Body of pancreas (tissue), 4 donors: Measurements from ENCODE around the gene DNAH2. TPM values are rescaled to one million over a fixed set of nuclear protein-coding genes. Genes with fewer than 3 reads are reported as not detected.

Experiments used
- ATAC-seq: fragments of 150-250 bp; one replicate; pipeline ENCODE4 v1.9.1; 2016
- DNase-seq, 4 donors: peaks; one replicate each; pipeline ENCODE4 v3.0.0-alpha.2; 2019
- H3K27ac ChIP-seq, 4 donors: fragments of 200-600 bp; sonication (generic); 1 replicate in 3 of 4; 2 replicates in 1 of 4; pipeline versions ENCODE4 v1.5.1 to v1.6.1; 2016 to 2019; ENCODE audit warnings: mild to moderate bottlenecking in 1 of 4, mixed read lengths in 1 of 4, moderate library complexity in 1 of 4
- H3K27me3 ChIP-seq, 2 donors: fragments of 200-600 bp; sonication (generic); one replicate each; pipeline ENCODE4 v1.6.0; 2016; ENCODE audit warnings: mild to moderate bottlenecking in 1 of 2
- H3K36me3 ChIP-seq, 2 donors: fragments of 200-600 bp; sonication (generic); replicated peaks in 1 of 2; 2 replicates each; pipeline ENCODE4 v1.5.1; 2016; ENCODE audit warnings: low read depth in 2 of 2; ENCODE audit not compliant: insufficient read depth in 1 of 2
- H3K4me1 ChIP-seq: fragments of 200-600 bp; sonication (generic); one replicate; pipeline ENCODE4 v1.6.0; 2016
- H3K4me3 ChIP-seq, 2 donors: fragments of 200-600 bp; sonication (generic); 1 replicate in 1 of 2; 2 replicates in 1 of 2; pipeline ENCODE4 v1.5.1; 2016 to 2019
- H3K9me3 ChIP-seq, 3 donors: fragments of 200-600 bp; sonication (generic); 1 replicate in 2 of 3; 2 replicates in 1 of 3; pipeline ENCODE4 v1.5.1; 2016
- POLR2A ChIP-seq, 3 donors: fragments of 450-650 bp; IDR thresholded peaks; one replicate each; pipeline ENCODE4 v1.6.1; 2016; ENCODE audit warnings: antibody characterized with exemption in 3 of 3, mild to moderate bottlenecking in 2 of 3
- WGBS, 2 donors: methylation state at CpG; one replicate each; pipeline ENCODE4 v1.1.5; 2017; 5-methylcytosine and 5-hydroxymethylcytosine counted together
- intact Hi-C: fragments of 100-400 bp; cut with DNase I; formaldehyde crosslinking; loops from one replicate; pipeline ENCODE4 v1.15.1; 2023
- total RNA-seq, 2 donors: library from RNA; depleted of rRNA; stranded (reverse); fragments of >200 nt; gene quantifications; one replicate each; pipeline ENCODE4 v1.1.0, GENCODE V29; 2016
- TF ChIP-seq, protein P1 (sequence below), 7 experiments: fragments of 450-650 bp in 4 of 7; fragments of 200-600 bp in 3 of 7; sonication (generic) in 3 of 7; IDR thresholded peaks; one replicate each; pipeline ENCODE4 v1.5.1; 2016 to 2019; ENCODE audit warnings: antibody characterized with exemption in 7 of 7

Gene DNAH2
- total RNA-seq, 2 donors from 2014 or later, result 0.26 to 0.66 TPM

DNA sequence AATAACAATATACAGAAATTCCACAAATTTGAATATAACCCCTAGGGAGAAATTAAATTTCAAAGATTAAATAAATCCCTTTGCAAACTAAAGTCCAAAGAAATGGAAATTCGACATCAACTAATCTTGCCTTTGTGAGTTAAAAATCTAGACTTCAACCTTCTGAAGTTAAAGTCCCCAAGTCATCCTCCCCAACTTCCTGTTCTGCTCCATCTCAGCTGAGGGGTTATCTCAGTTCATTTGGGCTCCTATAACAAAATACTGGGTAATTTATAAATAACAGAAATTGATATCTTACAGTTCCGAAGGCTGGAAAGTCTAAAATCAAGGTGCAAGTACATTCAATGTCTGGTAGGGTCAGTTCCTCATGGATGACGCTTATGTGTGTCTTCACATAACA lies 93.7 kb downstream of the DNAH2 start:
- no peaks in the 10 kb centered on the region for H3K27me3 ChIP-seq
- DNase-seq (no peak), ATAC-seq (no peak)
- no peaks in the 10 kb centered on the region for H3K4me1 ChIP-seq
- H3K4me3 ChIP-seq, result no peak overlapping the region
- no peaks in the 10 kb centered on the region for H3K36me3 ChIP-seq
- no peak for TF ChIP-seq POLR2A (IDR thresholded peaks at IDR 0.05)
- TF ChIP-seq, protein P1, sequence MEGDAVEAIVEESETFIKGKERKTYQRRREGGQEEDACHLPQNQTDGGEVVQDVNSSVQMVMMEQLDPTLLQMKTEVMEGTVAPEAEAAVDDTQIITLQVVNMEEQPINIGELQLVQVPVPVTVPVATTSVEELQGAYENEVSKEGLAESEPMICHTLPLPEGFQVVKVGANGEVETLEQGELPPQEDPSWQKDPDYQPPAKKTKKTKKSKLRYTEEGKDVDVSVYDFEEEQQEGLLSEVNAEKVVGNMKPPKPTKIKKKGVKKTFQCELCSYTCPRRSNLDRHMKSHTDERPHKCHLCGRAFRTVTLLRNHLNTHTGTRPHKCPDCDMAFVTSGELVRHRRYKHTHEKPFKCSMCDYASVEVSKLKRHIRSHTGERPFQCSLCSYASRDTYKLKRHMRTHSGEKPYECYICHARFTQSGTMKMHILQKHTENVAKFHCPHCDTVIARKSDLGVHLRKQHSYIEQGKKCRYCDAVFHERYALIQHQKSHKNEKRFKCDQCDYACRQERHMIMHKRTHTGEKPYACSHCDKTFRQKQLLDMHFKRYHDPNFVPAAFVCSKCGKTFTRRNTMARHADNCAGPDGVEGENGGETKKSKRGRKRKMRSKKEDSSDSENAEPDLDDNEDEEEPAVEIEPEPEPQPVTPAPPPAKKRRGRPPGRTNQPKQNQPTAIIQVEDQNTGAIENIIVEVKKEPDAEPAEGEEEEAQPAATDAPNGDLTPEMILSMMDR (IDR thresholded peaks at IDR 0.05), result no peak
- intact Hi-C loops, result no loop called here
- WGBS, 2 donors, result 80 to 82% methylated on average over 3 of the region's 3 CpGs
- H3K27ac ChIP-seq, result no peak overlapping the region
- no peaks in the 10 kb centered on the region for H3K9me3 ChIP-seq

DNA sequence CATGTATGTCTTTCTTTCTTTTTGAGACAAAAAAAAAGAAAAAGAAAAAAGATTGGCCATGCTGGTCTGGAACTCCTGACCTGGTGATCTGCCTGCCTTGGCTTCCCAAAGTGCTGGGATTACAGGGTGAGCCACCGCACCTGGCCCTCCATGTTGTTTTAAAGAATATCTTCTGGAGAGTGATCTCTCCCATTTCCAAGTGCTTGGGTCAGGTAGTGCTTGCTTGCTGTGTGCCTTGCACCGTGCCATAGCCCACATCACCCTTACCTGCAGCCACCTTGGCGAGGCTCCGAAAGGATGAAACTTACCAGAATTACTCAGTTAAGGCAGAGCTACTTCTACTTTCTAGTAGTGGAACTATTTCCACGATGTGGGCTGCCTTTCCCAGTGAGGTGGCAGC lies 97.4 kb downstream of the DNAH2 start:
- intact Hi-C loops, result no loop called here
- no peak for ATAC-seq

DNA sequence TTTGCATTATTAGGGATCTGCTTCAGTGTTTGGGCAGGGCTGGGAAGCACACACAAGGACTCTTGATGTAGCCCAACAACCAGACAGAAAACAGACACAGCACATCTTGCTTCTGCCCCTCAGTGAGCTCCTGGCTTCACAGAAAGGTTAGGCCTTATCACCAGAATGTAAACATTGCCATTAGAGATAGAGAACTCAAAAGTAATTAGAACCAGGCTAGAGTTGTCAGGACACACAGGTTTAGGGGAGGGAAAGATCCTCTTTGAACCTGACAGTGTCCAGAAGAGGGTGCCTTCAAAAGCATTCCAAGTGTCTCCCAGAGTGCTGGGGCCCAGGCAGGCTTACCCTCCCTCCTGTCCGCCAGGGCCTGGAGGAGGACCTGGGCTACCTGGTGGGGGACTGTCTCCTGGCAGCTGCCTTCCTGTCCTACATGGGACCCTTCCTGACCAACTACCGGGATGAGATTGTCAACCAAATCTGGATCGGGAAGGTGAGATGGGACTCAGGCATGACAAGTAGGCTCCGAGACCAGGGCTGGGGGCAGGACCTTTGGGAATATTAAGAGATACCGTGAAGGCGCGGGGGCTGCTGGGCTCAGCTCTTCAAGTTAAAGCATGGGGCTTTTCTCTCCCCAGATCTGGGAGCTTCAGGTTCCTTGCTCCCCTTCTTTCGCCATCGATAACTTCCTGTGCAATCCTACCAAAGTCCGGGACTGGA lies 99.5 kb downstream of the DNAH2 start:
- ATAC-seq (no peak), DNase-seq (no peak)
- no peaks in the 10 kb centered on the region for H3K9me3 ChIP-seq
- intact Hi-C loops, result no loop called here
- no peaks in the 10 kb centered on the region for H3K36me3 ChIP-seq
- no peak for TF ChIP-seq POLR2A (IDR thresholded peaks at IDR 0.05)
- TF ChIP-seq, protein P1 (IDR thresholded peaks at IDR 0.05), result no peak
- WGBS, 2 donors, result 73 to 85% methylated on average over 10 of the region's 10 CpGs
- H3K4me1 ChIP-seq, result no peaks in the 10 kb centered on the region
- H3K27ac ChIP-seq, result no peak overlapping the region
- no peak overlapping the region for H3K4me3 ChIP-seq
- no peaks in the 10 kb centered on the region for H3K27me3 ChIP-seq

More for the DNA sequence above, 97.4 kb downstream of the DNAH2 start:
- Histone ChIP-seq H3K36me3 (no peaks in the 10 kb centered on the region), H3K4me3 (no peak overlapping the region), H3K9me3 (no peaks in the 10 kb centered on the region), H3K27me3 (no peaks in the 10 kb centered on the region), H3K4me1 (no peaks in the 10 kb centered on the region), H3K27ac (no peak overlapping the region)
- 80 to 86% methylated on average over 5 of the region's 5 CpGs for WGBS, 2 donors
- DNase-seq, result no peak
- no peak for TF ChIP-seq POLR2A (IDR thresholded peaks at IDR 0.05)
- TF ChIP-seq, protein P1 (IDR thresholded peaks at IDR 0.05), result no peak

DNA sequence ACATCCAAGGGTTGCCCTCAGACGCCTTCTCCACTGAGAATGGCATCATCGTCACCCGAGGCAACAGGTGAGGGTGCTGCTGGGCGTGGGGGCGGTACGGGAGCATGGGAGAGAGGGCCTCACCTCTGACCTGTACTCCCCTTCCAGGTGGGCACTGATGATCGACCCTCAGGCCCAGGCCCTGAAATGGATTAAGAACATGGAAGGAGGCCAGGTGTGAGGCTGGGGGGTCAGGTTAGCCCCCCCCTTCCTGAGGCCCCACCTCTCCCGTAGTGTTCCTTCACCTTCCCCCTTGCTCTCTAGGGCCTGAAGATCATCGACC lies 100.1 kb downstream of the DNAH2 start:
- Histone ChIP-seq H3K4me3 (no peak overlapping the region), H3K36me3 (no peaks in the 10 kb centered on the region), H3K9me3 (no peaks in the 10 kb centered on the region), H3K27me3 (no peaks in the 10 kb centered on the region), H3K4me1 (no peaks in the 10 kb centered on the region), H3K27ac (no peak overlapping the region)
- DNase-seq (no peak), ATAC-seq (no peak)
- intact Hi-C loops, result no loop called here
- no peak for TF ChIP-seq POLR2A (IDR thresholded peaks at IDR 0.05)
- TF ChIP-seq, protein P1 (IDR thresholded peaks at IDR 0.05), result no peak
- 72 to 86% methylated on average over 6 to 9 of the region's 9 CpGs for WGBS, 2 donors

DNA sequence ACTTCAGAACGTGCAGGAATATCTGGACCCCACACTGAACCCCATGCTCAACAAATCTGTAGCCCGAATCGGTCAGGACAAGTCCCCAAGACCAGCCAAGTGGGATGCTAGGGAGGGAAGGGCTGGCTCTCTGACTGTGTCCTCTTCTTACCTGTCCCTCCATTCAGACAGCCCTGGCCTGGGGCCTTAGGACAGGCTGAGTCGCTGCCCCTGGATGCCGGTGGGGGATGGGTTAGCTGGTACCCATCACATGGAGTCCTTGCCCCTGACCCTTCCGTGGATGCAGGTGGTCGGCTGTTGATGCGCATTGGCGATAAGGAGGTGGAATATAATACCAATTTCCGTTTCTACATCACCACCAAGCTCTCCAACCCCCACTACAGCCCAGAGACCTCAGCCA lies 100.5 kb downstream of the DNAH2 start:
- Histone ChIP-seq H3K9me3 (no peaks in the 10 kb centered on the region), H3K27me3 (no peaks in the 10 kb centered on the region), H3K36me3 (no peaks in the 10 kb centered on the region), H3K4me3 (no peak overlapping the region), H3K27ac (no peak overlapping the region), H3K4me1 (no peaks in the 10 kb centered on the region)
- no peak for ATAC-seq
- WGBS, 2 donors, result 76 to 82% methylated on average over 10 of the region's 10 CpGs
- no peak for TF ChIP-seq POLR2A (IDR thresholded peaks at IDR 0.05)
- TF ChIP-seq, protein P1 (IDR thresholded peaks at IDR 0.05), result no peak
- no peak for DNase-seq
- intact Hi-C loops, result no loop called here
